CD4-positive, alpha-beta T cell treated with Interleukin-2 at 100 ng/mL for 4 hours (primary cell): ENCODE results near the gene PNPLA5.

Experiments
- DNase-seq: peaks from one replicate; pipeline ENCODE4 v3.0.0-alpha.2; 2020; ENCODE audit warnings: low spot score

PNPLA5 gene

DNA sequence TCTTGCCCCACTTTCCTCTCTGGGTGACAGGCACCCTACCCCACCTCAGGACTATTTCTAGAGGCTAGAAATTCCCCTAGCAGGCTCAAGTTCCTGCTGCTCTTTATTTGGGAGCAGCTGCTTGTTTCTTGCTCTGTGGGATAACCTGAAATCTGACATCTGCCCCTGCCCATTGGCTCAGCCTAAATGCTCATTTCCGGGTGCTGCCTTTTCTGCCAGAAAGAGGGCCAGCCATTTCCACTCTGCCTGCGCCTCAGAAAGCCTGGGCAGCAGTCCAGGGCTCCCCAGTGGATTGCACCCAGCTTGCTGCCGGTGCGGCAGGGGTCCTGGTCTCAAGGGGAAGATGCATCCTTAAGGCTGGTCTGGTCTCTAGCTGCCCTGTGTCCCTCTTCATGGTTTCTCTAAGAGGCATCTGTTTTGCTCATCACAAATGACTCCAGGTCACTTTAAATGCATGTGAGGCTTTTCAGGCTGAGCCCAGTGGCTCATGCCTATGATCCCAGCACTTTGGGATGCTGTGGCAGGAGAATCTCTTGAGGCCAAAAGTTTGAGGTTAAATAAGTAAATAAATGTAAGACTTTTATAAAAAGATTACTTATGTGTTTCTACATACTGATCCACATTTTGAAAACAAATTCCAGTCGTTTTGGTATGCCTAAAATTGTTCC lies 10.3 kb upstream of the PNPLA5 start:
- no peak for DNase-seq

DNA sequence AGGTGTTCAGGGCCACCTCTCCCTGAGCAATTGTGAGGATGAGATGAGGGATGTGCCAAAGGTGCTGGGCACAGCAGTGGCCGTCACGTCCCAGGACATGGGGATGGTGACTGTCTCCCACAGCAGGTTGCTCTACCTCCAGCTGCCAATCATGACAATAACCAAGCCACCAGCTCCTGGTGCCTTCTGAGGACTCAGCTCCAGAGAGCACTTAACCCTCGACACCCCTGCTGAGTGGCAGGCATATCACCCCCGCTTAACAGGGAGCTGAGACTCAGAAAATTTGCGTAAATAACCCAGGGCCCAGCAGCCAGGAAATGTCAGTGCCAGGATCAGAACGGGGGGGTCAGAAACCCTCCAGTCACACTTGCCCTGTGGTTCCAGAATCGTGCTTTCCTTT lies 8.4 kb upstream of the PNPLA5 start:
- DNase-seq: no peak

DNA sequence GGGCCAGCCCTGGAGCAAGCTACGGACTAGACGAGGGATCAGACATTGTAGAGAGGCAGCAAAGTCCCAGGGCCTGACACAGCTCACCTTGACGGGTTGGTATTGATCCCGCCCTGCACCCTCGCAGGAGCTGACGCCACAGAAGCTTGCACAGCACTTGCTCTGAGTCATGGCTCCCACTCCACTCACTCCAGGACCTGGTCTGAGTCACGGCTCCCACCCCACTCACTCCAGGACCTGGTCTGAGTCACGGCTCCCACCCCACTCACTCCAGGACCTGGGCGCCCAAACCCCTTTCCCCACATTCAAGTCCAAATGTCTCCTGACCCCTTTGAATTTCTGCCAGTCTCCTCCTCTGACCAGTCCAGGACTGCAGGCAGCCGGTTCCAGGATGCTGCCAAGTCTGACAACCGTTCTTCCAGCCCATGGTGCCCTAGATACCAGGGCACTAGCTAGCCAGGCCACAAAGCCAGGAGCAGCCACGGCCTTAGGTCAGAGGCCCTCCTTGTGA lies 6.0 kb upstream of the PNPLA5 start:
- DNase-seq: no peak

DNA sequence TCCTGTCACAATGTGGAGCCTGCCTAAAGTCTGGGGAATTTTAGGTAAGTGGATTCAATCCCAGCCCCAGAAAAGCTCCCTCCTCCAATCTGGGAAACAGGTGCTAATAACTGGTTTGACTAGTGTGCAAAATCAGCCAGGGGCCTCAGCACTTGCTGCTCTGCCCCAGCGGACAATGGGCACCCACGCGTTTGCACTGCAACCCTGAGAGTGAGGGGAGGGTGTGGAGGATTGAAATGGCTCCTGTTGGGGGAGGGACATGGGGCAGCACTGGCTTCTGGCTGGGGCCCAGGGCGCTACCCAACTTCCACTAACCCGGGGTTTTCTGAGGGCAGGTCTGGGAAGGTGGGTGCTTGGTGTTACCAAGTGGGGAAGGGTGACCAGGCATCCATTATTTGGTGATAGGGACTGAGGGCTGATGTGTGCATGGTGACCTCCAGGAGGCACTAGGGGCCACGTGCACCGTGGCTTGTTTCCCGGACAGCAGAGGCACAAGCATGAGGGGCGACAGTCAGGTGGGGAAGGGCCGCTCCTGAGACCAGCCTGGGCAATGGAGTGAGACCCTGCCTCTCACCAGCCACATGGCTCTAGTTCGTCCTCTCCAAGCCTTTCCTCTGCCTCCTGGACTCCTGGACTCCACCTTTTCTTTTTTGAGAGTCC lies 4.3 kb upstream of the PNPLA5 start:
- DNase-seq: no peak

DNA sequence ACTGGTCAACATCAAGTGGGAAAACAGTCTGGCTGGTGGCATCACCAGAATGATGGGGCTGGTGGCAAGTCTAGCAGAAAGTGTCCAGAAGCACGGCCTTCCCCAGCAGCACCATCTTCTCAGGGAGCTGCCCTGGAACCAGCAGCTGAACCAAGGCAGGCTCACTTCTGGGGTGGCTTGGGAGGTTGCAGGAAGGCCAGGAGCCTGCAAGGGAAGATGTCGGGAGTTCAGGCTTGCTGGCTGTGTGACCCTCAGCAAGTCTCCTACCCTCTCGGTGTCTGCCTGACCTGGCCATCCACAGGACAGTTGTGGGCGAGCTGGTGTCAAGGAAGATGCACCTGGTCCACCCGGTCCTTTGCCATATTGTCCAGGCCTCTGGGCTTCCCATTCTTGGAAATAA lies 2.3 kb upstream of the PNPLA5 start:
- DNase-seq: no peak

DNA sequence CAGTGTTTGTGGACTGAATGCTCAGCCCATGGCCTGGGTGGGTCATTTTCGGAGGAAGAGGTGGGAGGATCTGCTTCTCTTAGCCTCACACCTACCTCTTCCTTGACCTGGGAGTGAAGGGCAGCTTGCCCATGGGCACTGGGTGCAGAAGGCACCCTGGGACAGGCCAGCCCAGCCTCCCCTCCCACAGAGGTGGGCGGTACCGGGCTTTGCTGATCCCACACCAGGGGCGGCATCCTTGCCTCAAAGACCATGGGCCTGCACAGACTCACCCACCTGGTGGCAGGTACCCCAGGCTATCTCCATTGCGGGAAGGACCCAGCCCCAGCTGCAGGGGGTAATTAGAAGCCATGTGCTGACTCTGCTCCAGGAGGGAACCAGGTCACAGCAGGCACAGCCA lies 1.5 kb upstream of the PNPLA5 start:
- DNase-seq: no peak

DNA sequence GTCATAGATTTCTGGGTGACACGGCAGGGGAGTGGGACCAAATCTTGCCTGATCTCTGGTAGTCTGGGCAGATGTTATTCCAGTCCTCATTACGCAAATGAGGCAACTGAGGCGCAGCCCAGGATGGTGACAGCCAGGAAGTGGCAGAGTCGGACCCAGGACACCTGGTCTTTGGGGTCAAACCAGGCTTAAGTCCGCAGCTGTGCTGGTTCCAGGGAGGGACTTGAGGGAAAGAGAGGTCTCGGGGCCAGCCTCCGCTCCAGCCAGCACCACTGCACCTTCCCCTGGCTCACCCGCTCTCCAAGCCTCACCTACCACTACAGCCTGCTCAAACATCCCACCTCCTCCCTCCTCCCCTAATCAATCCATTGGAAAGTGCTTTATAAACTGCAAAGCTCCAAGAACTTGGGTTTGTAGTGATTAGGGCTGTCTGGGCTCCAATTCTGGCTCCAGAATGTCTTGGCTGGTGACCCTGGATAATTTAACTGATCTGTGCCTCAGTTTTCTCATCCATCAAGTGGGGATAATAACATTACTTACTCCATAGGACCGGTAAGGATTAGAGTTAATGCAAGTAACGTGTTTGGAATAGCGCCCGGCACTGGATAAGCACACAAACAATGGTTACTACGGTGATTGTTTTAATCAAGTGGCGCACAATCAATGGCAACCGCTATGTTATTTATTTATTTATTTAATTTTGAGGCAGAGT lies 526 bp upstream of the PNPLA5 start:
- no peak for DNase-seq

DNA sequence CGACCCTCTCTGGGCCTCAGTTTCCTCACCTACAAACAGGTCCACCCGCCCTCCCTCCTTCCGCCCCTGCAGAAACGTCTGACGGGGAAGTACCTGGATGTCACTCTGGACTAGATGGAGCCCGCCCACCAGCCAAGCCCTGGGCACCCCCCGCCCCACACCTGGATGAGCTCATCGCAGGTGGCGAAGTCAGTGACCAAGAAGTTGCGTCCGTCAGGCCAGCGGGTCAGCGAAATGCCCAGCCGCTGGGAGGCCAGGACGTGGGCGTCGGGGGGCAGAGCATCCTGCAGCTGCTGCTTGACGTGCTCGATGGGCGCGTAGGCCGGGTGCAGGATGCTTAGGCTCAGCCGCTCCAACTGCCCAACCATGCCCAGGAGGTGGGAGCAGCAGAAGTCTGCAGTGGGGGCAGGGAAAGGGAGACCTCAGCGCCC lies 897 bp downstream of the PNPLA5 start:
- no peak for DNase-seq

DNA sequence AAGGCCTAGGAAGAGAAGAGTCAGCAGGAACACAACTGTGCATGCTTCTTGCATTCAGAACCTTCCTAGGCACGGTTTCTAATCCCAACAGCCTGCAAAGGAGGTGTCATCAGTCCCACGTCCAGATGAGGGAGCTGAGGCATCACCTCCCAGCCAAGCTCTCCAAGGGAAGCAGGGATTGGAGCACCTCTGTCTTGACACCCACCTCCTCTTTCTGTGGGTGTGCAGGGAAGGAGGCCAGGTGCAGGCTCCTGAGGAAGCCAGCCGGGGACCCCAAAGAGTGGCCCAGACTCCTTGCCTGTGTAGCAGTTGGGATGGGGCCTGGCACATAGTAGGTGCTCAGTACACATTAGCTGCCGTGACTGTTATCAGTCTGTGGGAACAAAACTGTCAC lies 2.0 kb downstream of the PNPLA5 start:
- DNase-seq: no peak

DNA sequence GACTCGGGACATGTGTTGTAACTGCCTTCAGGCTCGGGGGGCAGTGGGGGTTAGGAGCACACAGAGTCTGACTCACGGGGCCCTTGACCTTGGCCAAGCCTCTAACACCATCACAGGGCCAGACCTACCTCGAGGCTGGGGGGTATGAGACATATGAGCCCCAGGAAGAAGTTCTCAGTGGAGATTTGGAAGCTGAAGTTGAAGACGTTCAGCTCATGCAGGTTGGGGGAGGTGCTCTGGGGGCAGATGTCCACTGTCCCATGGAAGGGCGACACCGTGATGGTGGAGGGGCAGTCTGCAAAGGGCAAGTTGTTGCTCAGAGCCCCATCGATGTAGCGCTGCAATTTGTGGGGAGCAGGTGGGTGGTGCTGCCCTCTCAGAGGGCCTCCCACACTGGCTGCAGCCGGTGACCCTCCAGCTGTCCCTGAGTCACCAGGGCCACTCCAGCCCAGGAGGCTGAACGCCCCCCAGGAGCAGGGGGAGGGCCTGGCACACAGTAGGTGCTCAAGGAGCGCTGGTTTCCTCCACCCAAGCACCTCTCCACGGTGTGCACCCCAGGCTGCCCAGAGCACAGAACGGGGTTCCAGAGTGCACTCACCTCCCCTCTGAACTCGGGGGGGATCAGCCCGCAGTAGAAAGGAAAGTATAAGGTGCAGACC lies 2.5 kb downstream of the PNPLA5 start:
- no peak for DNase-seq

DNA sequence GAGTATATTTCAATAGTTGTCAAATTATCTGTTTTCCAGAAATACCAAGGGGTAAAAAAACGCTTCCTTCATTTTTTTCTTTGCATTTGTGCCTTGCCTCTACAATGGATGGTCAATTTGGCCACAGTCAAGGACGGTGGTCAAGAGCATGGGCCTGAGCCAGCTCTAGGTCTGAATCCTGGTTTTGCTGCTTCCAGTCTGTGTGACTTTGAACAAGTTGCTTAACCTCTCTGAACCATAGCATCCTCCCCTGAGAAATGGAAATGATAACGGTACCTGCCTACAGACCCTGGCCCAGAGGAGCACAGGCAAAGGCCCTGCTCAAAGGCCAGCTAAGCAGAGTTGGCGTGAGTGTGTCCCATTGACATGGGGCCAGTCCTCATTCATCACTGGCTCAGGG lies 3.1 kb downstream of the PNPLA5 start:
- DNase-seq: no peak

DNA sequence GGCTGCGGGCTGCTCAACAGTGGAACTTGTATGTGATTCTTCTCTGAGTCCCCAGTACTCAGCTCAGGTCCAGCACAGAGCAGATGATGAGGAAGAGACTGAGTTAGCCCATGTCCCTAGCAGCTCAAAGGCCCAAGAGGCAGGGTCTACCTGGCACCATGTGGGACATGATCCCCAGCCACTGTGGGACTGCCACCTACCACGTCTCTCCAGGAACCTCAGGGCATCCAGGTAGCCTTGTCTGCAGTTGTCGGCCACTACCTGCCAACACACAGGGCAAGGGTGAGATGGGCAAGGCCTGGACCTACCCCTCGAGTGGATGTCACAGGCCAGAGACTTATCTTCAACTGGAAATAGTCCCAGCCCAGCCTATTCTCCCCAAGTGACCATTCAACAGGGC lies 4.4 kb downstream of the PNPLA5 start:
- no peak for DNase-seq

DNA sequence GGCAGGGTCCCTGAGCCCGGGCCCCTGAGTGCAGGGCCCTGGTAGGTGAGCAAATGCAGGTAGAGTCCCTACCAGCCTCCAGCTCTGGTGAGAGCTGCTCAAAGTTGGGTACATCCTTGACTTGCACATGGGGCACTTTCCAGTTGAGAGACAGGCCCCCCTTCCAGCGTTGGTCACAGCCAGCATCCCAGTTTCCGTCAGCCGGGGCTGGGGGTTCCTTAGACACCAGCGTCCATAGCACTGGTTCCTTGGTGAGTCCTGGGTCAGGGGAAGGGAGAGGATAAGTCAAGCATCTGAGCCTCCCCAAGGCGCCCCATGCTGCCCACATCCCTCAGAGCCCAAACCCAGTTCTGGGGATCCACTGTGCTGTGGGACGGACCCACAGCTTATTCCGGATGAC lies 5.6 kb downstream of the PNPLA5 start:
- no peak for DNase-seq

DNA sequence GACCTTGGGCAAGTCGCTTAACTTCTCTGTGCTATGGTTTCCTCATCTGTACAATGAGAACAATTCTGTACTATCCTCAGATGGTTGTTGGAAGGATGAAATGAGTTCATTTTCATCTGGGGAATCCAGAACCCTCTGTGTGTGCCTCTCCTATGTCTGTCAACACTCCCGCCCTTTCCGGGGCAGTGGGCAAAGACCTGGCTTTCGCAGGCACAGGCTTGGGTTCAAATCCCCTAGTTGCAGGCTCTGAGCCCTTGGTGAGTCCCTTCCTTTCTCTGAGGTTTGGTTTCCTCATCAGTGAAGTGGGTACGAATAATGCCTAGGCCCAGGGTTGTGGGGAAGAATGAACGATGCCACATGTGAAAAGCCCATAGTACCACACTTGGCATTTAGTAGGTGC lies 6.0 kb downstream of the PNPLA5 start:
- DNase-seq: no peak

DNA sequence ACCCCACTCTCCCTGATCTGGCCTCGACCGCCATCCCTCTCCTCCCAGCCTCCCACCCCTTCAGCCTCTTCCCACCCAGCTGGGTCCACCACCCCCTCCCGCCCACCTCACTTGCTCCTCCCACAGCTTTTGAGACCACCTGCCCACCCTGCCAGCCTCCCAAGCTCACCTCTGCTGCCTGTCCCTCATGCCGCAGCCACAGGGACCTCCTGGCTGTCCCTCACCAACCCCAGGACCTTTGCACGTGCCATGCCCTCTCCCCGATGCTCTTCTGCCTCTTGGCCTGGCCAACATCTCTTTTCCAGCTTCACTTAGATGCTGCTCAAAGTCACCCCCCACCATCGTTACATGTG lies 6.5 kb downstream of the PNPLA5 start:
- no peak for DNase-seq

DNA sequence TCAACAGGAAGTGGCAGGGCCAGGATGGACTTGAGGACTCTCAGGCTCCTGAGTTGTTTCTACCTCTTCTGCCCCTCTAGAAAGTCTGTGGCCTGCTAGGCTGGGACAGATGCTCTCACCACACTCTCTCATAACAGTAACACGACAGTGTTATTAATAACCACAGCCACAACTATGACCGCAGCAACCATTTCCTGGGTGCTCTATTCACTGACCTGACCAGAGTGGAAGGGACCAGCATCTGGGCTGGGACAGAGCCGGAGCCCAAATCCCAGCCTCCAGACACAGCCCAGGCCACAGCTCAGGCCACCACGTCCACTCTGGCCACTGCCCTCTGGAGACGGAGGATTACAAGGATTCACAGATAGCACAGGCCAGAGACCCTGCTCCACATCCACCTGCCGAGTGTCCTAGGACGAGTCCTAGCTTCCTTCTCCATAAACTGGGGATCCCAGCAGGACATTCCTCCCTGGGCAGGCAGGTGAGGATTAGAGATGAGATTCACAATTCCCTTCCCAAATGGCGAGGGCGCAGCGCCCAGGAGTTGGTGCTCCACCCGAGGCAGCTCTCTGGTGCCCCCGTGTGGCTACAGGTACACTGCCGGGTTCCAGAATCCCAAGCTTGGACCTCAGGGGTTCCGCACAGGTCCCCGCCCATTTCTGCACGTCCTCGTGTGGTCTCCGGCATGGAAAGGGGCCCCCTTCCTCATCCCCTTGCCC lies 7.1 kb downstream of the PNPLA5 start:
- DNase-seq: peak; percentile 31

DNA sequence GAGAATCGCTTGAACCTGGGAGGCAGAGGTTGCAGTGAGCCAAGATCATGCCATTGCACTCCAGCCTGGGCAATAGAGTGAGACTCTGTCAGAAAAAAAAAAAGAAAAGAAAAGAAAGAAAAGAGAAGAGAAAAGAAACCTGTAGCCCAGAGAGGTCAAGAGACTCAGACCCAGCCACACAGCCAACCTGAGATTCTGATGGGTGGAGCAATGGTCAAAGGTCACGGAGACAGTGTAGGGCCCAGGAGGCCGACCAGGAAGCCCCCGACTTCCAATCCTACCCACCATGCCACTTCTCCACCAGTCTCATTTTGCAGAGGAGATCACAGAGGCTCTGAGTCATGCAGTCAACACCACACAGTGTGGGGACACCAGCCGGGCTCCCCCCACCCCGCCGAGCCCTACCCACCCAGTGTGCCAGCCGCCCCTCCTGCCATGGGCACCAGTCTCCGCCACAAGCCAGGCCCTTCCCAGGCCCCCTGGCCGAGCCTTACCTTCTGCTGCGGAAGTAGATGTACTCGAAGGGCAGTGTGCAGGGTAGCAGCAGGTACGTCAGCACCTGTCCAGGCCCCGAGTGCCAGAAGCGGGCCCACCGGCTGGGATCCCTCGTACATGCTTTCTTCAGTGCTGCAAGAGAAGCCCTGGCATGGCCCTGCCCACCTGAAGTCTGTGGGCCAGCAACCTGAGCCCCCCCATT lies 7.9 kb downstream of the PNPLA5 start:
- no peak for DNase-seq

DNA sequence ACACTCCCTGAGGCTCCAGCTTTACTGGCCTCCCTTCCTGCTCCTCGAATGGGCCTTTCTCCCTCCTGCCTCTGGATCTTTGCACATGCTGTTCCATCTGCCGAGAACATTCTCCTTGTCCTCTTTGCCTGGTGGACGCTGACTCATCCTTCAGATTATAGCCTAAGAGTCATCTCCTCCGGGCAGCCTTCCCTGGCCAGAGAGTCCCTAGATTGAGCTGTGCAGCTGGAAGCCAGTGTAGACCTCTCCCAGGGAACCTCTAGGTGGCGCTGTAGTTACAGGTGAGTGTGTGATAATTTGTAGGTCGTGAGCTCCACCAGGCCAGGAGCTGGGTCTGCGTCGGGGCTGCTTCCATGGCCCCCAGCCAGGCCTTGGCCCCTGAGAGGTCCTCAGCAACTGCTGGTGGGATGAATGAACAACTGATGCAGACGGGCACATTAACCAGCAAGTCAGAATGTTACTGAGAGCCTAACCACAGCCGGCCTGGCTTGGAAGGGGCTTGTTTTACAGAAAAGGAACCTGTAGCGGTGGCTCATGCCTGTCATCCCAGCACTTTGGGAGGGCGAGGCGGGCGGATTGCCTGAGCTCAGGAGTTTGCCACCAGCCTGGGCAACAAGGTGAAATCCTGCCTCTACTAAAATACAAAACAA lies 8.7 kb downstream of the PNPLA5 start:
- peak; percentile 43 for DNase-seq

DNA sequence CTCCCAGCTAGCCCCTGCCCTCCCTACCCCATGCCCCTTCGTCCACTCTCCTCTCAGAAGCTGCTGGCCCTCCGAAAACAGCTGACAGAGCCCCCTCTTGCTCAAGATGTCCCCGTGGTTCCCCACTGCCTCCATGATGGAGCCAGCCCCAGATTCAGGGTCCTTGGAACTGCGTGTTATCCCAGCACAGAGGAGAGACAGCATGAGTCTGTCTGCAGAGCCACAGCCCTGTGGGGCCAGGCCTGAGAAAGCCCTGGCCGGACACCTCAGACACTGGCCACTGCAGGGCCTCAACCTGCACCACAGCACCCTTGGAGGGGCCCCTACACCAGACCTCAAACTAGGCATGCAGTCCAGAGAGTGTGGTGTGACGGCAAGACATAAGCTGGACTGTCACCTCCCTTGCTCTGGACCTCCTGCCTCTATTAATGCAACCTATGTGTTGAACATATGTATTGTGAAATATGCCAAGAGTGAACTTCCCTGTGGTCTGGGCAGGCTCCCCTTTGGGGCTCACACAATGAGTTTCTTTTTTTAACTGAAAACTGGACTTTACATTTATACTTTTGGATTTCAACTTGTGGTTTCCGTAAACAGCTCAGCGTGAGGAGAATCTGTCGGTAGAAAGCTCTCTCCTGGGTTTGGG lies 9.6 kb downstream of the PNPLA5 start:
- DNase-seq: no peak
